Hepatocyte (in vitro differentiated cells): Measurements from ENCODE around the gene MORN5.

Source experiments
- CTCF ChIP-seq: fragments of 200-600 bp; sonication (generic); IDR thresholded peaks from 2 replicates; pipeline ENCODE4 v1.5.1; 2016; ENCODE audit warnings: antibody characterized with exemption, mild to moderate bottlenecking; ENCODE audit not compliant: poor library complexity
- EZH2 ChIP-seq: fragments of 200-600 bp; sonication (generic); IDR thresholded peaks from 2 replicates; pipeline ENCODE4 v1.6.1; 2016; ENCODE audit warnings: antibody characterized with exemption, mild to moderate bottlenecking, borderline replicate concordance
- EZH2phosphoT487 ChIP-seq: fragments of 200-600 bp; sonication (generic); IDR thresholded peaks from one replicate; pipeline ENCODE4 v1.6.1; 2018; ENCODE audit warnings: antibody characterized with exemption, mild to moderate bottlenecking, low read depth, moderate library complexity; ENCODE audit not compliant: unreplicated experiment, severe bottlenecking

GRCh38 chr9:122215663-122216062, 56.0 kb downstream of the MORN5 start:
- TF ChIP-seq CTCF (no peak), EZH2phosphoT487 (no peak), EZH2 (no peak)
